ENCODE data around the gene AK1. TPM values are rescaled to one million over a fixed set of nuclear protein-coding genes. Genes with fewer than 3 reads are reported as not detected.

Gene AK1
- total RNA-seq, 1 experiment from 2014 or later = 39.2 TPM

DNA sequence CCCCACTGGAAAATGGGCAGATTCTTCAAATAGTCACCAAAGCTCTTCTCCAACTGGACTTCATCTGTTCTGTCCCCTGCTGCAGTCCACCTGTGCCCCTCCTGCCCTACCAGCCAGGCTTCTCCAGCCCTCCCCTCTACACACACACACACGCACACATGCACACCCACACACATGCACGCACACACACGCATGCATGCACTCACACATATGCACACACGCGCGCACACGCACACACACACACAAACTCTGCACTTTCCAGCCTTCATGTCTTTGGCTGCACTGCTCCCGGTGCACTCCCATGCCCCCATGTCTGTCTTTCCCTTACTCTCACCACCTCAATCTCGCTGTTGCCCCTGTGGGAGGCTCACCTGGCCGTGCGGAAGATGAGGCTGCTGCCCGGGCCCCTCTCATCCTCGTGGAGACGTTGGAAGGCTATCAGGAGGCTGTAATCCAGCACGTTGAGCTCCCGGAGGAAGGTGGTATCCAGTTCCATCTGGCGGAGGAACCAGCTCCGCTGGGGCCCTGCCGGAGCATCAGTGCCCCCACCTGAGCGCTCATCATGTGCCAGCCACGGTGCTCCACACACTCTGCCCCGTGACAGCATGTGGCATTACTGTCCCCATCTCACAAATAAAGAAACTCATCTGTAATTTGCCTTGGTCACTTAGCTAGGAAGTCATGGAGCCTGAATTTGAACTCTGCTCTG, 47.4 kb upstream of the AK1 start:
- no peaks in the 10 kb centered on the region for H3K27me3 ChIP-seq (replicated peaks; ENCODE audit: control insufficient read depth, insufficient read depth, low read length)
- H3K36me3 ChIP-seq (ENCODE audit: control insufficient read depth, insufficient read depth, low read length) = no peaks in the 10 kb centered on the region
- DNase-seq = no peak
- Mint-ChIP-seq H3K4me3 (ENCODE audit: unreplicated experiment) (no peak overlapping the region), H3K9me3 (ENCODE audit: unreplicated experiment) (no peaks in the 10 kb centered on the region), H3K27ac (ENCODE audit: unreplicated experiment) (no peak overlapping the region), H3K27me3 (ENCODE audit: insufficient read depth, unreplicated experiment) (peaks cover 8% of the 10 kb centered on the region), H3K4me1 (ENCODE audit: low read depth, unreplicated experiment) (no peaks in the 10 kb centered on the region), H3K36me3 (ENCODE audit: insufficient read depth, unreplicated experiment) (peaks cover 20% of the 10 kb centered on the region)
- BruUV-seq (replicated peaks) = no TSS peak
- TF ChIP-seq, protein P1, sequence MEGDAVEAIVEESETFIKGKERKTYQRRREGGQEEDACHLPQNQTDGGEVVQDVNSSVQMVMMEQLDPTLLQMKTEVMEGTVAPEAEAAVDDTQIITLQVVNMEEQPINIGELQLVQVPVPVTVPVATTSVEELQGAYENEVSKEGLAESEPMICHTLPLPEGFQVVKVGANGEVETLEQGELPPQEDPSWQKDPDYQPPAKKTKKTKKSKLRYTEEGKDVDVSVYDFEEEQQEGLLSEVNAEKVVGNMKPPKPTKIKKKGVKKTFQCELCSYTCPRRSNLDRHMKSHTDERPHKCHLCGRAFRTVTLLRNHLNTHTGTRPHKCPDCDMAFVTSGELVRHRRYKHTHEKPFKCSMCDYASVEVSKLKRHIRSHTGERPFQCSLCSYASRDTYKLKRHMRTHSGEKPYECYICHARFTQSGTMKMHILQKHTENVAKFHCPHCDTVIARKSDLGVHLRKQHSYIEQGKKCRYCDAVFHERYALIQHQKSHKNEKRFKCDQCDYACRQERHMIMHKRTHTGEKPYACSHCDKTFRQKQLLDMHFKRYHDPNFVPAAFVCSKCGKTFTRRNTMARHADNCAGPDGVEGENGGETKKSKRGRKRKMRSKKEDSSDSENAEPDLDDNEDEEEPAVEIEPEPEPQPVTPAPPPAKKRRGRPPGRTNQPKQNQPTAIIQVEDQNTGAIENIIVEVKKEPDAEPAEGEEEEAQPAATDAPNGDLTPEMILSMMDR (IDR thresholded peaks at IDR 0.05; ENCODE audit: insufficient read depth in 1 of 2, low read depth in 1 of 2, low read length in 1 of 2, severe bottlenecking in 1 of 2, unreplicated experiment in 1 of 2) = no peak
- no peaks in the 10 kb centered on the region for H3K9me3 ChIP-seq
- intact Hi-C loops (cut with micrococcal nuclease; ENCODE audit: unreplicated experiment) = no loop called here
- H3K4me3 ChIP-seq (ENCODE audit: low read depth, low read length) = no peak overlapping the region
- H3K4me1 ChIP-seq = peaks cover 6% of the 10 kb centered on the region
- ChIA-PET POLR2A (no interaction called here), CTCF (interaction anchor here (0.6 to 1.3 kb wide), 3 partner anchors 8 to 340 kb away, joined by 3 to 8 read pairs (median 4); partner anchors contain the start of gene ST6GALNAC4)

DNA sequence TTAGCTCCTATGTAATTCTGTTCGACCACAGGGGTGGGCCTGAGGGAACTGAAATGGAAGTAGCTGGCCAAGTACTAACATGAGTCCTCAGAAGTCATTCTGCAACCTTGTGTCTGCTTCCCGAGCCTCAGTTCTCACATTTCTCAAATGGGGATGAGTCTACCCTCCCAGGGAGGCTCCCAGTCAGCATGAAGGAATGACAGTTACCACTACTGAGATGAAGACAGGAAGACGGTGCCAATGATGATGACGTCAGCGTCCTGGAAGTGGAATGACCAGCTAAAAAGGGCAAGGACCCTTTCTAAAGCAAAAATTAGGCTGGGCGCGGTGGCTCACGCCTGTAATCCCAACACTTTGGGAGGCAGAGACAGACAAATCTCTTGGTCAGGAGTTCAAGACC, 46.3 kb upstream of the AK1 start:
- ChIA-PET CTCF (interaction anchor here (0.6 to 1.4 kb wide), 2 partner anchors 13 to 112 kb away, joined by 3 to 4 read pairs; no protein-coding TSS in a partner anchor), POLR2A (interaction anchor here (0.9 kb wide), 1 partner anchor 189 kb away, joined by 13 read pairs; the partner anchor contains the start of gene TOR2A)
- no peaks in the 10 kb centered on the region for H3K9me3 ChIP-seq
- Mint-ChIP-seq H3K27me3 (ENCODE audit: insufficient read depth, unreplicated experiment) (peaks cover 8% of the 10 kb centered on the region), H3K27ac (ENCODE audit: unreplicated experiment) (no peak overlapping the region), H3K4me1 (ENCODE audit: low read depth, unreplicated experiment) (peaks cover 6% of the 10 kb centered on the region), H3K9me3 (ENCODE audit: unreplicated experiment) (no peaks in the 10 kb centered on the region), H3K36me3 (ENCODE audit: insufficient read depth, unreplicated experiment) (peaks cover 10% of the 10 kb centered on the region), H3K4me3 (ENCODE audit: unreplicated experiment) (no peak overlapping the region)
- BruUV-seq (replicated peaks) = no TSS peak
- peaks cover 10% of the 10 kb centered on the region for H3K4me1 ChIP-seq
- H3K36me3 ChIP-seq (ENCODE audit: control insufficient read depth, insufficient read depth, low read length) = no peaks in the 10 kb centered on the region
- H3K4me3 ChIP-seq (ENCODE audit: low read depth, low read length) = no peak overlapping the region
- H3K27me3 ChIP-seq (replicated peaks; ENCODE audit: control insufficient read depth, insufficient read depth, low read length) = no peaks in the 10 kb centered on the region
- intact Hi-C loops (cut with micrococcal nuclease; ENCODE audit: unreplicated experiment) = no loop called here
- no peak for DNase-seq
- TF ChIP-seq, protein P1 (IDR thresholded peaks at IDR 0.05; ENCODE audit: insufficient read depth in 1 of 2, low read depth in 1 of 2, low read length in 1 of 2, severe bottlenecking in 1 of 2, unreplicated experiment in 1 of 2) = no peak

DNA sequence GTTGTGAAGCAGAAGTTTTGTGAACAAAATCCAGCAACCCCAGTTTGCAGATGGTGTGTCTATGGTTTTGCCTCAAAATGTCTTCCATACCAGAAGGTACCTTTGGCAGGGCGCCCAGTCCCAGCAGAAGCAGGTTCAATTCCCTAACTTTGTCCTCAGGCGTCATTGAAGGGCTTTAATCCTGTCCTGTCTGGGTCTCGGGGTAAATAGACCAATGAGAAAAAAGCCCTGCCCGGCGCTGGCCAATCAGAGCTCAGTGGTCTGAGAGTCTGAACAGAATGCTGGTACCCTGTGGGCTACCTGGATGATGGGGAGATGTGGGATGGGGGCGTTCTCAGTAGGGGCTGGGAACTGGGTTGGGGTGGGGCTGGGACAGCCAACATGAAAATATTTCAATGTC, 45.6 kb upstream of the AK1 start:
- ChIA-PET POLR2A (interaction anchor here (0.9 kb wide), 1 partner anchor 188 kb away, joined by 13 read pairs; the partner anchor contains the start of gene TOR2A), CTCF (interaction anchor here (0.7 to 1.4 kb wide), 3 partner anchors 12 to 217 kb away, joined by 3 to 7 read pairs (median 4); no protein-coding TSS in a partner anchor)
- no peak overlapping the region for H3K4me3 ChIP-seq (ENCODE audit: low read depth, low read length)
- Mint-ChIP-seq H3K9me3 (ENCODE audit: unreplicated experiment) (no peaks in the 10 kb centered on the region), H3K4me3 (ENCODE audit: unreplicated experiment) (no peak overlapping the region), H3K36me3 (ENCODE audit: insufficient read depth, unreplicated experiment) (peaks cover 6% of the 10 kb centered on the region), H3K27ac (ENCODE audit: unreplicated experiment) (no peak overlapping the region), H3K27me3 (ENCODE audit: insufficient read depth, unreplicated experiment) (peaks cover 8% of the 10 kb centered on the region), H3K4me1 (ENCODE audit: low read depth, unreplicated experiment) (peaks cover 7% of the 10 kb centered on the region)
- peaks cover 10% of the 10 kb centered on the region for H3K4me1 ChIP-seq
- H3K27me3 ChIP-seq (replicated peaks; ENCODE audit: control insufficient read depth, insufficient read depth, low read length) = no peaks in the 10 kb centered on the region
- no TSS peak for BruUV-seq (replicated peaks)
- intact Hi-C loops (cut with micrococcal nuclease; ENCODE audit: unreplicated experiment) = no loop called here
- DNase-seq = no peak
- H3K36me3 ChIP-seq (ENCODE audit: control insufficient read depth, insufficient read depth, low read length) = no peaks in the 10 kb centered on the region
- no peaks in the 10 kb centered on the region for H3K9me3 ChIP-seq
- TF ChIP-seq, protein P1 (IDR thresholded peaks at IDR 0.05; ENCODE audit: insufficient read depth in 1 of 2, low read depth in 1 of 2, low read length in 1 of 2, severe bottlenecking in 1 of 2, unreplicated experiment in 1 of 2) = no peak
